ENCODE results near the gene ESYT2.

- TF ChIP-seq CTCF (IDR thresholded peaks at IDR 0.05 in 2 of 3, conservative IDR thresholded peaks at IDR 0.05 in 1 of 3; ENCODE audit: borderline replicate concordance in 1 of 3, insufficient read depth in 1 of 3, low read depth in 2 of 3, low read length in 2 of 3) (no peak), EZH2phosphoT487 (IDR thresholded peaks at IDR 0.05; ENCODE audit: borderline replicate concordance) (no peak), POLR2A (IDR thresholded peaks at IDR 0.05; ENCODE audit: borderline replicate concordance, extremely low read depth, insufficient read depth, insufficient read length) (no peak), RAD21 (IDR thresholded peaks at IDR 0.05; ENCODE audit: low read depth) (no peak), REST (IDR thresholded peaks at IDR 0.05; ENCODE audit: low read depth) (no peak), EZH2 (IDR thresholded peaks at IDR 0.05) (no peak), ZNF274 (IDR thresholded peaks at IDR 0.05; ENCODE audit: low read depth, low read length) (no peak)
Observed at GRCh38 chr7:158754746-158755444, 74.4 kb downstream of the ESYT2 start.

All from HCT116 (cell line).